D341Med (cell line): ENCODE measurements around the gene RAD51B.

Experiments
- DNase-seq: peaks from one replicate; pipeline ENCODE4 v3.0.0; 2012; ENCODE audit warnings: low spot score

The RAD51B gene

GRCh38 chr14:68236582-68237458 is 417.2 kb downstream of the RAD51B start:
- DNase-seq: no peak

GRCh38 chr14:68238551-68238950 is 419.0 kb downstream of the RAD51B start:
- no peak for DNase-seq

DNA sequence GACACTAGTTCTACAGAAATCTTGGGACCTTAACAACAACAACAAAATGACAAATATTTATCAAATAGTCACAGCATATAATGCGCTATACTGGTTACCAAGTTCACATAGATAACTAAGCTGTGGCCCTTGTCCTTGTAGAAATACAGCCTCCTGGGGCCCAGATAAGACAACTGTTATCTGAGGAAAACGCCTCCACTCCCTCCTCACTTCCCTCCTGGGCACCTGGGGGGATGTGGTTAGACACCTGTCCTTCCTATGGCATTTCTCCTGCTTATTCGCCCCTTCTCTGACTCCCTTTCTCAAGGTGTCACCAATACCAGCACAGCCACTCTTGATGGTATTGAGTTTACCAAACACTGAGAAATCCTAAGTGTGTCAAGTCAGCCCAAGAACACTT is 419.4 kb downstream of the RAD51B start:
- no peak for DNase-seq

DNA sequence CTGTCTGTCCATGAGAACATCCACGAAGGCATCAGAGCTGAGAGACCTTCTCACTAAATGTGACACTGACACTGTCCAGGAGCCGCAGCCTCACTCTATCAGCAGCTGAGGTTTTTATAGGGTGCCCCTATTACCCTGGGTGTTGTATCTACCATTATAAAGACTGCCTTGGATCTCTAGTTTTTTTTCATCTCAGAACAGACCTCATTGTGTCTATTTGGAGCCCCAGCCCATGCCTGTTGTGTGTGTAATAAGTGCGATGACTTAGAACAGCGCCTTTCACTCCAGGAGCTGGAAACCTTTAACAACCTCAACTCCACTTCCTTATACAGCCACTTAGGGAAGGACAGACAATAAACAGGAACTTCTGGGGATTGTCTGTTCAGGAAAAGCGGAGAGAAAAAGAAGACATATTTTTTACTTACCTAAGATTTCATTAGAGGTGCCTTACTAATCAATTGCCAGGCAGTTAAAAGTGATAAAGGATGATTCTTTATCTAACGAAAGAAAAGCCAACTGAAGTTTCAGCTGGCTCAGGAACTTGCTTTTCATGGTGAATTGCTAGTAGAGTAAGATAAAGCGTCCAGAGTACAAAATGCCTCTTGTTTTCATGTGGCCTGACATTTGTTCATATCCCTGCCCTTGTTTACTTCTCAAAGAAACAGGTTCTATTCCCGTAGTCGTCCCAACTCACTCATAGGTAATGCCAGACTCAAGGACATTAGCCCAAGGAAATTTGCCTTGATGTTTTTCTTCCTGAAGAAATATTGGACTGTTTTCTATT is 420.6 kb downstream of the RAD51B start:
- DNase-seq: no peak

DNA sequence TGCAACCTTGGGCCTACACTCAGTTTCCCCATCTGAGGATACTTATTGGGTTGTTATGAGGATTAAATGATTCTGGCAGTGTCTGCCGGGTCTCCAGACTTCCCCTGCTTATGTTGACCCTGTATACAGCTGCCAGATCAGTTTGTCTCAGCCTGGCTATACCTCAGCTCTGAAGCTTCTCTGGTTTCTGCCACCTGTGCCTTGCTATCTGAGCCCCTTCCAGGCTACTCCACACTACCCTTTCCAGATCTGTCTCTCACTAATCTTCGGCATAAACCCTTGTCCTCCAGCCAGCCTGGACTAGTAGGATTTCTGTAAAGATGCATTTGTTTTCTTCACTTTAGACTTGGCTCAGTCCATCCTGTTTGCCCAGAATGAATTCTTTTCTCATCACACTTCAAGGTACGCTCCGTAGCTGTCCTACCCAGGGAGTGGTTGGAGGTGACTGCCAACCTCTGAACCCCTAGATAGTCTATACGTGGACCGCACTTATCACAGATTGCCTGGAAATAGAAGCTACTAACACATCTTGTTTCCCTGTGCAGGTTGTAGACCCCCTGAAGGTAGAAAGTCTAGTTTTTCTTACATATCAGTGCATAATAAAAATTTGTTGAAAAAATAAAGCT is 422.4 kb downstream of the RAD51B start:
- no peak for DNase-seq

DNA sequence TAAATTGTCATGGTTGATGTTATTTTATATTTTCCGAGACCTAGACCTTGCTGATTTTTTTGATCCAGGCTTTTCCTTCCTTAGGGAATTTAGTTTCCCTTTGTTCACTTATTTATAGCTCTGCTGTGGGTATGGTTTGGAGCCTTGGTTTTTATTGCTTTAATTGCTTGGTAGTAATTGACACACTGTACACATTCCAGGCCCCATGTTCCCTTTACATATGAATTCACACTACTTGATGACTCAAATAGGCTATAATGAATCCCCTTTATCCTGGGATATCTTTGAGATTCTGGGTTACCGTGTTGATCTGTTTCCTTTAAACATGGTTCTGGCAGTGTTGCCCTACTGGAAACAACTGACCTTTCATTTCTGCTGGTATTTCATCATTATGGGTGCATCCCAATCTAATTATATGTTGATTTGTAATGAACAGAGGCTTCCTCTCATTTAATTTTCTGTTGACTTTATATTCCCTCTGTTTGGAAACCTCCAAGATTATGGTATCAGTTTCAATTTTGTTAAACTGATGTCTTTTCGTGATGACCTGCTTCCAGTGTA is 424.0 kb downstream of the RAD51B start:
- DNase-seq: no peak

DNA sequence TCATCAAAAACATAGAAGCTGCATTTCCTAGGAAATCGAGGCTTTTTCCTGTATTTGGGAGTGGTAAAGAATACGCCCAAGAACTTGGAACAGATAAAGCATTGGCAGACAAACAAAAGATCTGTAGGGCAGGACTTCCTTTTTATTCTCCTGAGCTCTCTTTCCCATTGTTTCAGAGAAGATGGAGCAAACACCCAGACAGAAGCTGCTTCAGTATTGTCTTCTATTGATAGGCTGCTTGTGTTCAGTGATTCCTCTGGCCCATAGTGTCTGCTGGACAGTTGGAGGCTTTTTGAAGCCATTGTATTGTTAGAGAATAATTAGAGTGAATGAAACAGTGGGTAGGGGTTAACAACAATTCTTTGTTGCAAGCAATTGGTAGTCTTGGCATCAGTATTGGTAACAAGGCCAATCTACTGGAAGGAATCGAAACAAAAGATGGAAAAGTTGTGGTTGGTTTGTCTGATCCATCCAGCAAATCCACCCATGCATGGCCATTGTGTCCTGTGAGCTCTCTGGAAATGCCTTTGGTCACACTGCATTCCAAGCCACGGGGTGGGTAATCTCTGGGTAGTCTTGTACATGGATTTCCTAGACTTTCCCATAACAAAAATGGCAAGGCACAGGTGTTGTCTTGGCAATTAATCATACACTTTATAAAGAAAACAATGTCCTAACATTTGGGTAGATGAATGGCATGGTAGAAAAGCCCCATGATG is 424.8 kb downstream of the RAD51B start:
- no peak for DNase-seq

- no peak for DNase-seq
These were observed 425.8 kb downstream of the RAD51B start for GRCh38 chr14:68245146-68246073.

GRCh38 chr14:68246074-68246785 is 426.7 kb downstream of the RAD51B start:
- no peak for DNase-seq

DNA sequence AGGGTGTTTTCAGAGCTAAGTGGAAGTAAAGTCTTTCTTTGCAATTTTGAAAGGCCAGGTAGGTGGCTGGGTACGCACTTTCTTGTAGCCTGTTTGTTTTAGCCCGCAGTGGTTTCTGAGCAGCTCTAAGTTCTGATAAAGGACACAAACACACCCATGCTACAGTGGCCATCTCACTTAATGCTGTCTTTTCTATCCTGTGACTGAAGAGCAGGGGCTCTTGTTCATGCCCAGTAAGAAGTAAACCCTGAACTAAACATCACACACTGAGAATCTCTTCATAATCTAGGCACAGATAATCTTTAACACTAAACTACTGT is 427.2 kb downstream of the RAD51B start:
- no peak for DNase-seq

GRCh38 chr14:68247274-68247673 is 427.7 kb downstream of the RAD51B start:
- DNase-seq: no peak

DNA sequence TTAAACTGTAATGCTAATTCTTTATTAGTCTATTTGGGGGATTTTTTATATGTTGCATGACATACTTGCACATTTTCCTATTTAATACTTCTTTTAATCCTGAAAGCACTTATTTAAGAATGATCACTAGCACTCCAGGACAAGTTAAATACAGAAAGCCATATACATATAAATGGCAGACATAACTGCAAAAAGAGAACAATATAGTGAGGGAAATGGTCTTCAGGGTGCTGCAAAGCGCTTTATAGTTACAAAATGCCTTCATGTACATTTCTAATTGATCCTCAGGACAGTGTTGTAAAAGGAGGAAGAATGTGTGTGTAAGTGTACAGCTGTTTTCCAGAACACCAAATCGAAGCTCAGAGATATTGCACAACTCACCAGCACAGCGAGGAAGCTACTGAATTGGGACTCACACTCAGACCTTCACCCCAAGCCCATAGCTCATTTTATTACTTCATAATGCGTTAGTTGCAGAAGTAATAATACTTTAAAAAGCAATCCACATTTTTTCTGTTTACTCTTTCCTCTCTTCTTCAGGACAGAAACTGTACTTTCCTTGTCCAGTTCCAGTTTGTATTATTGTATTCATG is 428.2 kb downstream of the RAD51B start:
- no peak for DNase-seq

- peak; percentile 52 for DNase-seq
These were observed 429.1 kb downstream of the RAD51B start for GRCh38 chr14:68248481-68249255.

DNA sequence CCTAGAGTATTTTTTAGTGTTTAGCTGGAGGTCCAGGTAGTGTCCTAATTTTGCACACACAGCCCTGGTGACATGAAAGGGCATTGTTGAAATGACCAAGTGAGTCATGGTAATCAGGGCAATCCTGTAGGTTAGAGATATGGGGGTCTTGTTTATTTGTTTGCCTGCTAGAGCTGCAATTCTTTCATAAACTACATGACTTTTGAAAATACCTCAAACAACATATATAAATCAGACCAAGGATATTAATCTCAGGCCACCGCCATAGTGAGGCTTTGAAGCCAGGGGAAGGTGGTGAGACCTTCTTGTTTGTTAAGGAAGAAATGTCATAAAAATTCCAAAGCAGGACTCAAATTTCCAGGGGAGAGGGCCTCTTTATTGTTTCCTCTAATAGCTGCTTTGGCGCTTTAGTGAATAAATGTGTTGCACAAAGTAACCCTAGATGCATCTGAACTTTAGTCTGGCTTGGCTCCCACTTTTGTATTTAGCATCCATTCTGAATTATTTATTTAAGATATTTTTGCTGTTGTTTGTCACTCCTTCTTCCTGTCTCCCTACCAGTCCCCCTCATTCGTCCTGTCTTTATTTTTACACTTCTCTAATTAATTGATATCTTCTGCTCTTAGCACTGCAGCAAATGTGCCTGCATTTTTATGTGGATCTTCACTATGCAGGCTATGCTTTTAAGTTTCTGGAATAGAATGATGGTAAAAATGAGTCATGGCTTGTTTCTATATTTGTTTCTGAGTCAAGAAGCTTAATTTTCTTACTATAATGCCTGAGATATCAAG is 430.3 kb downstream of the RAD51B start:
- no peak for DNase-seq

GRCh38 chr14:68250927-68251768 is 431.6 kb downstream of the RAD51B start:
- no peak for DNase-seq

DNA sequence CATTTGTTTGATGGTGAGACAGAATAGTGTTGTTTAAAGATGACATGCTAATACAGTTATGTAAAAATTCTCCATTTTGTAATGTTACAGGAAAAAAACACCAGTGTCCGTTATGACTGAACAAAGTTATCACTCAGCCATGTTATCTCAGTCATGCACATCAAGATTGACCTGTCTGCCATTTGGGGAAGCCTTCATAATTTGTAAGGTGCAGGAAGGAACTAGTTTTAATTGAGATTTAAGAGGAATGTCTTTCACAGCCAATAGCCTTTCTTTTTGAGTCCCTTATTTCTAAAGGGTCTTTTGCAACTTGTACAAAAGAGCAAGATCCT is 432.2 kb downstream of the RAD51B start:
- no peak for DNase-seq

GRCh38 chr14:68253160-68253780 is 433.7 kb downstream of the RAD51B start:
- DNase-seq: no peak
